Measurements from ENCODE around the gene AARSD1.
"Not testable (repeated sequence)": the region's sequence is repeated elsewhere in the genome, so short reads cannot be mapped to it uniquely, and the experiment has no call there.

Gene AARSD1

GRCh38 chr17:42964161-42964932 is at the start of gene AARSD1:
TSS of gene AARSD1 (minus strand) at chr17:42964454. CDS start at chr17:42964440, 14 bp downstream.
- peak; percentile 80 to 87 for DNase-seq (ENCODE audit: low read depth in 2 of 2)

- no peak for DNase-seq (ENCODE audit: low read depth in 2 of 2)
Measured at GRCh38 chr17:43013296-43013695, 49.0 kb upstream of the AARSD1 start.

GRCh38 chr17:43011728-43012472 is 47.6 kb upstream of the AARSD1 start:
- no peak for DNase-seq (ENCODE audit: low read depth in 2 of 2)

GRCh38 chr17:43010667-43011308 is 46.5 kb upstream of the AARSD1 start:
- DNase-seq (ENCODE audit: low read depth in 2 of 2): no peak

- DNase-seq (ENCODE audit: low read depth in 2 of 2): peak; percentile 77 to 79
Measured at GRCh38 chr17:43006639-43007551, 42.6 kb upstream of the AARSD1 start, which contains the start of gene IFI35. TSS of gene IFI35 (plus strand) at chr17:43006784. CDS start at chr17:43006948, 164 bp downstream.

GRCh38 chr17:43003542-43004172 is 39.4 kb upstream of the AARSD1 start:
- DNase-seq (ENCODE audit: low read depth in 2 of 2): no peak

GRCh38 chr17:43000894-43001293 is 36.6 kb upstream of the AARSD1 start:
- not testable (repeated sequence) for DNase-seq (ENCODE audit: low read depth in 2 of 2)

- no peak for DNase-seq (ENCODE audit: low read depth in 2 of 2)
Measured at GRCh38 chr17:42999003-42999525, 34.8 kb upstream of the AARSD1 start.

- peak; percentile 95 to 96 for DNase-seq (ENCODE audit: low read depth in 2 of 2)
Measured at GRCh38 chr17:42997984-42998938, 34.0 kb upstream of the AARSD1 start, which contains the start of gene RPL27. TSS of gene RPL27 (plus strand) at chr17:42998419. CDS start at chr17:42998751, 332 bp downstream.

- DNase-seq (ENCODE audit: low read depth in 2 of 2): no peak
Measured at GRCh38 chr17:42997390-42997983, 33.2 kb upstream of the AARSD1 start.

GRCh38 chr17:42993913-42994312 is 29.7 kb upstream of the AARSD1 start:
- not testable (repeated sequence) for DNase-seq (ENCODE audit: low read depth in 2 of 2)

- DNase-seq (ENCODE audit: low read depth in 2 of 2): no peak
Measured at GRCh38 chr17:42992872-42993271, 28.6 kb upstream of the AARSD1 start.

GRCh38 chr17:42991471-42991870 is 27.2 kb upstream of the AARSD1 start:
- no peak for DNase-seq (ENCODE audit: low read depth in 2 of 2)

GRCh38 chr17:42989726-42990652 is 25.7 kb upstream of the AARSD1 start:
- no peak for DNase-seq (ENCODE audit: low read depth in 2 of 2)

GRCh38 chr17:42989141-42989540 is 24.9 kb upstream of the AARSD1 start:
- no peak for DNase-seq (ENCODE audit: low read depth in 2 of 2)

GRCh38 chr17:42985225-42985624 is 21.0 kb upstream of the AARSD1 start:
- DNase-seq (ENCODE audit: low read depth in 2 of 2): no peak

- no peak for DNase-seq (ENCODE audit: low read depth in 2 of 2)
Measured at GRCh38 chr17:42982266-42982665, 18.0 kb upstream of the AARSD1 start.

Data from stimulated activated CD4-positive, alpha-beta T cell treated with anti-CD3 and anti-CD28 coated beads, Interleukin-12 subunit alpha, Interleukin-12 subunit beta, amount 100 ng/mL, for 24 hours (primary cell).